Measurements from ENCODE around the gene VKORC1.
"Not testable (repeated sequence)": the region's sequence is repeated elsewhere in the genome, so short reads cannot be mapped to it uniquely, and the experiment has no call there.

The VKORC1 gene

GRCh38 chr16:31105677-31106213 is 11.1 kb upstream of the VKORC1 start:
- no peak overlapping the region for H3K4me3 ChIP-seq
- H3K9me3 ChIP-seq (replicated peaks in 1 of 11): no peaks in the 10 kb centered on the region
- TF ChIP-seq Cebpa-rat (IDR thresholded peaks at IDR 0.05): no peak
- no peaks in the 10 kb centered on the region; a peak in 1 of 22 replicates for H4K20me1 ChIP-seq
- H3K4me2 ChIP-seq: peak overlapping the region in 9 of 11 experiments; percentile 24 to 73 (median 40); a peak in 9 of 22 replicates
- peaks cover 25 to 40% (median 31%) of the 10 kb centered on the region in 10 experiments for H3K4me1 ChIP-seq
- H3K36me3 ChIP-seq: peaks cover 13 to 18% (median 16%) of the 10 kb centered on the region in 11 experiments
- H3K9ac ChIP-seq: peak overlapping the region; percentile 9 to 64 (median 56); a peak in 15 of 22 replicates
- H3K27ac ChIP-seq: peak overlapping the region; percentile 44 to 72 (median 60); a peak in 19 of 22 replicates
- no peaks in the 10 kb centered on the region for H3K27me3 ChIP-seq

- not testable (repeated sequence) for H3K9me3 ChIP-seq (replicated peaks in 1 of 11); H3K27ac ChIP-seq; H3K27me3 ChIP-seq; H3K4me3 ChIP-seq; H3K9ac ChIP-seq; H3K36me3 ChIP-seq; H3K4me2 ChIP-seq; H4K20me1 ChIP-seq
- H3K4me1 ChIP-seq: peaks cover 0 to 11% (median 7%) of the 10 kb centered on the region in 10 experiments; a peak in 14 of 20 replicates
These were observed 6.5 kb upstream of the VKORC1 start for GRCh38 chr16:31100876-31101641.

GRCh38 chr16:31099860-31100638 is 5.5 kb upstream of the VKORC1 start:
- Histone ChIP-seq H3K27ac (no peak overlapping the region), H3K36me3 (no peaks in the 10 kb centered on the region), H3K4me1 (peaks cover 7 to 17% (median 12%) of the 10 kb centered on the region in 10 experiments; a peak in 19 of 20 replicates), H4K20me1 (no peaks in the 10 kb centered on the region), H3K9ac (no peak overlapping the region), H3K9me3 (replicated peaks in 1 of 11) (peaks cover 0 to 7% (median 0%) of the 10 kb centered on the region in 11 experiments; a peak in 1 of 22 replicates), H3K4me3 (no peak overlapping the region), H3K4me2 (no peak overlapping the region), H3K27me3 (no peaks in the 10 kb centered on the region)
- TF ChIP-seq Cebpa-rat (IDR thresholded peaks at IDR 0.05): no peak

- Histone ChIP-seq H3K27ac (peak overlapping the region; percentile 47 to 82 (median 77); a peak in 21 of 22 replicates), H4K20me1 (peaks cover 0 to 34% (median 2%) of the 10 kb centered on the region in 11 experiments; a peak in 8 of 22 replicates), H3K4me3 (peak overlapping the region; percentile 81 to 98 (median 92)), H3K4me1 (peaks cover 20 to 46% (median 29%) of the 10 kb centered on the region in 10 experiments), H3K9ac (peak overlapping the region; percentile 80 to 90 (median 87)), H3K9me3 (replicated peaks in 1 of 11) (no peaks in the 10 kb centered on the region), H3K36me3 (peaks cover 18 to 37% (median 27%) of the 10 kb centered on the region in 11 experiments), H3K27me3 (no peaks in the 10 kb centered on the region), H3K4me2 (peak overlapping the region; percentile 83 to 99 (median 97))
- TF ChIP-seq Cebpa-rat (IDR thresholded peaks at IDR 0.05): no peak
These were observed 541 bp downstream of the VKORC1 start for GRCh38 chr16:31094088-31094423.

GRCh38 chr16:31093132-31093703 is 1.4 kb downstream of the VKORC1 start:
- peaks cover 22 to 46% (median 35%) of the 10 kb centered on the region in 11 experiments for H3K36me3 ChIP-seq
- peak overlapping the region; percentile 81 to 98 (median 92) for H3K4me3 ChIP-seq
- H3K9me3 ChIP-seq (replicated peaks in 1 of 11): no peaks in the 10 kb centered on the region
- peak overlapping the region; percentile 80 to 90 (median 87); a peak in 20 of 22 replicates for H3K9ac ChIP-seq
- peaks cover 20 to 46% (median 29%) of the 10 kb centered on the region in 10 experiments for H3K4me1 ChIP-seq
- H4K20me1 ChIP-seq: peaks cover 0 to 43% (median 5%) of the 10 kb centered on the region in 11 experiments; a peak in 10 of 22 replicates
- peak overlapping the region in 3 of 11 experiments; percentile 78 to 82 (median 81); a peak in 4 of 22 replicates for H3K27ac ChIP-seq
- peak overlapping the region; percentile 83 to 99 (median 97) for H3K4me2 ChIP-seq
- H3K27me3 ChIP-seq: no peaks in the 10 kb centered on the region
- no peak for TF ChIP-seq Cebpa-rat (IDR thresholded peaks at IDR 0.05)

GRCh38 chr16:31092330-31092729 is 2.3 kb downstream of the VKORC1 start:
- no peak for TF ChIP-seq Cebpa-rat (IDR thresholded peaks at IDR 0.05)
- H3K36me3 ChIP-seq: peaks cover 25 to 54% (median 44%) of the 10 kb centered on the region in 11 experiments
- H3K27ac ChIP-seq: no peak overlapping the region
- peak overlapping the region in 1 of 11 experiments; percentile 29; a peak in 1 of 22 replicates for H3K9ac ChIP-seq
- peaks cover 0 to 51% (median 5%) of the 10 kb centered on the region in 11 experiments; a peak in 14 of 22 replicates for H4K20me1 ChIP-seq
- H3K9me3 ChIP-seq (replicated peaks in 1 of 11): no peaks in the 10 kb centered on the region
- no peak overlapping the region for H3K4me3 ChIP-seq
- H3K4me2 ChIP-seq: peak overlapping the region in 2 of 11 experiments; percentile 35 to 97; a peak in 2 of 22 replicates
- H3K27me3 ChIP-seq: no peaks in the 10 kb centered on the region
- H3K4me1 ChIP-seq: peaks cover 20 to 46% (median 29%) of the 10 kb centered on the region in 10 experiments

GRCh38 chr16:31090540-31090939 is 4.1 kb downstream of the VKORC1 start:
- Histone ChIP-seq H3K36me3 (peaks cover 29 to 72% (median 58%) of the 10 kb centered on the region in 11 experiments), H3K9ac (peak overlapping the region in 2 of 11 experiments; percentile 25 to 31; a peak in 3 of 22 replicates), H3K9me3 (replicated peaks in 1 of 11) (no peaks in the 10 kb centered on the region), H3K27me3 (no peaks in the 10 kb centered on the region), H3K4me3 (no peak overlapping the region), H3K4me1 (peaks cover 17 to 37% (median 23%) of the 10 kb centered on the region in 10 experiments), H3K27ac (no peak overlapping the region; a peak in 1 of 22 replicates), H4K20me1 (peaks cover 0 to 69% (median 15%) of the 10 kb centered on the region in 11 experiments; a peak in 17 of 22 replicates), H3K4me2 (peak overlapping the region in 1 of 11 experiments; percentile 11; a peak in 1 of 22 replicates)
- no peak for TF ChIP-seq Cebpa-rat (IDR thresholded peaks at IDR 0.05)

GRCh38 chr16:31089199-31089598 is 5.4 kb downstream of the VKORC1 start:
- Histone ChIP-seq H3K9ac (peak overlapping the region in 3 of 11 experiments; percentile 8 to 19 (median 15); a peak in 3 of 22 replicates), H3K36me3 (peaks cover 38 to 85% (median 71%) of the 10 kb centered on the region in 11 experiments), H3K4me3 (no peak overlapping the region), H3K4me1 (peaks cover 11 to 30% (median 16%) of the 10 kb centered on the region in 10 experiments), H3K9me3 (replicated peaks in 1 of 11) (no peaks in the 10 kb centered on the region), H3K27me3 (no peaks in the 10 kb centered on the region), H3K27ac (no peak overlapping the region), H4K20me1 (peaks cover 10 to 83% (median 29%) of the 10 kb centered on the region in 11 experiments; a peak in 19 of 22 replicates), H3K4me2 (no peak overlapping the region)
- TF ChIP-seq Cebpa-rat (IDR thresholded peaks at IDR 0.05): no peak
